HG03354 (cell line): ENCODE results near the gene KEAP1.
"Not testable (repeated sequence)": the region's sequence is repeated elsewhere in the genome, so short reads cannot be mapped to it uniquely, and the experiment has no call there.

ENCODE experiments used
- ATAC-seq: cut with Tn5 transposase; IDR thresholded peaks from one replicate; pipeline ENCODE4 v1.9.1; 2021; ENCODE audit warnings: mild to moderate bottlenecking; ENCODE audit not compliant: unreplicated experiment, poor library complexity, severe bottlenecking

KEAP1 gene

GRCh38 chr19:10526887-10527286 lies 23.7 kb upstream of the KEAP1 start:
- ATAC-seq: not testable (repeated sequence)

- no peak for ATAC-seq
These were observed 22.5 kb upstream of the KEAP1 start for GRCh38 chr19:10525636-10526035.

- no peak for ATAC-seq
These were observed 20.0 kb upstream of the KEAP1 start for GRCh38 chr19:10523135-10523636.

GRCh38 chr19:10521461-10522171 lies 18.5 kb upstream of the KEAP1 start:
- ATAC-seq: no peak

GRCh38 chr19:10520652-10521318 lies 17.6 kb upstream of the KEAP1 start:
- no peak for ATAC-seq

- no peak for ATAC-seq
These were observed 16.3 kb upstream of the KEAP1 start for GRCh38 chr19:10519421-10519820.

GRCh38 chr19:10518444-10519361 lies 15.5 kb upstream of the KEAP1 start:
- ATAC-seq: no peak

GRCh38 chr19:10517760-10518443 lies 14.7 kb upstream of the KEAP1 start:
- ATAC-seq: no peak

GRCh38 chr19:10517361-10517759 lies 14.2 kb upstream of the KEAP1 start, which contains the start of gene S1PR5:
Gene S1PR5, minus strand, starts transcription at chr19:10517447. Its CDS starts 2,436 bp downstream, at chr19:10515011.
- no peak for ATAC-seq

- no peak for ATAC-seq
These were observed 13.6 kb upstream of the KEAP1 start for GRCh38 chr19:10516671-10517286.

GRCh38 chr19:10516064-10516385 lies 12.9 kb upstream of the KEAP1 start:
- no peak for ATAC-seq

- no peak for ATAC-seq
These were observed 11.3 kb upstream of the KEAP1 start for GRCh38 chr19:10514211-10515145.

GRCh38 chr19:10513223-10513622 lies 10.1 kb upstream of the KEAP1 start:
- no peak for ATAC-seq

GRCh38 chr19:10510301-10510802 lies 7.2 kb upstream of the KEAP1 start:
- no peak for ATAC-seq

- ATAC-seq: no peak
These were observed 5.6 kb upstream of the KEAP1 start for GRCh38 chr19:10508707-10509106.

- no peak for ATAC-seq
These were observed 4.9 kb upstream of the KEAP1 start for GRCh38 chr19:10508036-10508435.

- ATAC-seq: no peak
These were observed 2.5 kb upstream of the KEAP1 start for GRCh38 chr19:10505583-10506229.
